Keratinocyte (primary cell): ENCODE measurements around the gene PDK2. TPM values are rescaled to one million over a fixed set of nuclear protein-coding genes. Genes with fewer than 3 reads are reported as not detected.

Experiments
- DNase-seq: peaks from one replicate; pipeline ENCODE4 v3.0.0-alpha.2; 2011; ENCODE audit warnings: low read depth, missing footprints, low spot score
- FAIRE-seq: peaks from 2 replicates; lab custom pipeline; 2011; peaks lifted over from hg19 to GRCh38; lab: Jason Lieb, UNC
- H2AFZ ChIP-seq: 2 replicates; pipeline ENCODE4 v1.6.0; 2012; ENCODE audit warnings: low read length, control low read depth, inconsistent platforms; ENCODE audit not compliant: control insufficient read depth
- H3K27ac ChIP-seq: 2 replicates; pipeline ENCODE4 v1.5.1; 2011; ENCODE audit warnings: low read length; ENCODE audit not compliant: control insufficient read depth, insufficient read depth
- H3K27me3 ChIP-seq: 3 replicates; pipeline ENCODE4 v1.6.0; 2011; ENCODE audit warnings: low read length; ENCODE audit not compliant: control insufficient read depth, insufficient read depth; ENCODE audit errors: extremely low read depth
- H3K36me3 ChIP-seq, 2 experiments: 2 replicates in 1 of 2; 3 replicates in 1 of 2; pipeline ENCODE4 v1.5.1; 2011; ENCODE audit warnings: low read length in 2 of 2, mild to moderate bottlenecking in 1 of 2; ENCODE audit not compliant: control insufficient read depth in 2 of 2, insufficient read depth in 2 of 2; ENCODE audit errors: extremely low read depth in 1 of 2
- H3K4me1 ChIP-seq: 3 replicates; pipeline ENCODE4 v1.5.1; 2011; ENCODE audit warnings: low read length; ENCODE audit not compliant: control insufficient read depth, insufficient read depth; ENCODE audit errors: extremely low read depth
- H3K4me2 ChIP-seq: 3 replicates; pipeline ENCODE4 v1.6.0; 2011; ENCODE audit warnings: low read depth, low read length; ENCODE audit not compliant: control insufficient read depth, insufficient read depth; ENCODE audit errors: extremely low read depth
- H3K4me3 ChIP-seq, 3 experiments: fragments of 200-600 bp in 1 of 3; sonication (generic) in 1 of 3; 2 replicates in 2 of 3; 3 replicates in 1 of 3; pipeline ENCODE4 v1.5.1; 2011 to 2016; ENCODE audit warnings: low read length in 3 of 3, mild to moderate bottlenecking in 3 of 3, control low read depth in 2 of 3, inconsistent platforms in 1 of 3, low read depth in 1 of 3, mixed read lengths in 1 of 3, mixed run types in 1 of 3, moderate library complexity in 1 of 3; ENCODE audit not compliant: control insufficient read depth in 2 of 3, insufficient read depth in 2 of 3; ENCODE audit errors: extremely low read depth in 1 of 3
- H3K79me2 ChIP-seq: 2 replicates; pipeline ENCODE4 v1.6.0; 2012; ENCODE audit warnings: low read length; ENCODE audit not compliant: control insufficient read depth, insufficient read depth
- H3K9ac ChIP-seq: 3 replicates; pipeline ENCODE4 v1.6.0; 2011; ENCODE audit warnings: low read length; ENCODE audit not compliant: control insufficient read depth, insufficient read depth; ENCODE audit errors: extremely low read depth
- H3K9me1 ChIP-seq: 3 replicates; pipeline ENCODE4 v1.6.0; 2011; ENCODE audit warnings: low read length; ENCODE audit not compliant: control insufficient read depth, insufficient read depth; ENCODE audit errors: extremely low read depth
- H3K9me3 ChIP-seq: 2 replicates; pipeline ENCODE4 v1.5.1; 2012; ENCODE audit warnings: low read depth, low read length; ENCODE audit not compliant: control insufficient read depth
- H4K20me1 ChIP-seq: 3 replicates; pipeline ENCODE4 v1.6.0; 2011; ENCODE audit warnings: low read length; ENCODE audit not compliant: control insufficient read depth, insufficient read depth; ENCODE audit errors: extremely low read depth
- EZH2 ChIP-seq: IDR thresholded peaks from one replicate; pipeline ENCODE4 v1.6.1; 2012; ENCODE audit warnings: inconsistent platforms, mild to moderate bottlenecking, low read length, moderate library complexity
- dilution Hi-C: fragments of 300-500 bp; cut with MboI; formaldehyde crosslinking; loops from one replicate; pipeline ENCODE4 v1.7.0; 2020; ENCODE audit warnings: low sequenced_read_pairs; ENCODE audit not compliant: extremely low pct_ligation_motif_present
- polyA plus RNA-seq, 5 experiments: library from polyadenylated mRNA; depleted of rRNA in 3 of 5; stranded (reverse) in 3 of 5; stranded (forward) in 1 of 5; unstranded in 1 of 5; fragments of >200 nt; gene quantifications; 1 replicate in 1 of 5; 2 replicates in 3 of 5; 3 replicates in 1 of 5; pipeline versions ENCODE4 v1.2.1 to v1.2.3, GENCODE V29; 2011 to 2012; ENCODE audit warnings: missing spikeins in 2 of 5, low read depth in 1 of 5, low replicate concordance in 1 of 5
- TF ChIP-seq, protein P1 (sequence below), 3 experiments: IDR thresholded peaks in 1 of 3; conservative IDR thresholded peaks in 1 of 3; optimal IDR thresholded peaks in 1 of 3; 2 replicates in 2 of 3; 3 replicates in 1 of 3; pipeline versions ENCODE3 to v1.5.1; 2011; ENCODE audit warnings: low read length in 3 of 3, mild to moderate bottlenecking in 3 of 3, moderate library complexity in 2 of 3, control low read depth in 1 of 3, inconsistent platforms in 1 of 3; ENCODE audit not compliant: insufficient read depth in 2 of 3; ENCODE audit errors: extremely low read depth in 1 of 3

PDK2 gene
- polyA plus RNA-seq, 1 donor (not counting 4 experiments of a cell fraction or from before 2014, with no cell fraction given): 7.5 TPM

DNA sequence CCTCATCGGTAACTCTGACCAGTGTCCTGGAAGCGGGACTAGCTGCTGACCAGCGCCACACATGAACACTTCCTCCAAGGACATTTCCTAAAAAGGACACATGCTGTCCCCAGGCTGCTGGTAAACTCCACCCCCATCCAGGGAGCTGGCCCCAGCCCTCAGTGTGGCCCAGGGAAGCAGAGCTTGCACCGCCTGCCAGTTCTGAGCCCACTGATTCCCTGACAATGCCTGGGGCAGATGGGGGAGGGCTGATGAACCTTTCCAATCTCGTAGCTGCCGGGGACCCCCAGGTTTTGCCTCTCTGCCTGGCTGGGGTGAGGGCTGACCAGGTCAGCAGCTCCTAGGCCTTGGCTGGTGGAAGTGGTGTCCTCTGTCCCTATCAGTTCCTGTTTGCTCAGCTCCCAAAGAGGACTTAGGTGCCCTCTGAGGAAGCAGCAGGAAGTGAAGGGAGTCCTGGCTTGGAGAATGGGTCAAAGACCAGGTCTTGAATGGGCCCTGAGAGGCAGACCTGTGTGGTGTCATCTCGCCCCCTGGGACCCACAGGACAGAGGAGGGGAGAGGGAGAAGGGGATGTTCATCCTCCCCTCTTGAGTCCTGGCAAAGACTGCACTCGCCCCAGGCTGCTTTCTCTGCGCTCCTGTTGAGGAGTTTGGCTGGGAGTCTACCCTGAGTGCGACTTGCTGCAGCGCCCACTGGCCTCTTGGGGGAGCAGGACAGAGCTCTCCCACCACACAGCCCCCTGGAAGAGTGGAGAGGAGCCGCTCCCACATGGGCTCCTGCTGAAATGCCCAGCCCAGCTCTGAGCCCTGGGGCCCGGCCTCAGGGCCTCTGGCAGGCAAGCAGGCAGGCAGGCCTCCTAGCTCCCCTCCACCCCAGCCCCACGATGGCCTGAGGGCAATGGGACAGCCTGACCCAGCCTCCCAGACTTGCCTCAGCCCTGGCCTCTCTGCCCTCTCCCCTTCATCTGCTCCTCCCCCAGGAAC is 16.8 kb downstream of the PDK2 start:
- dilution Hi-C loops: no loop called here
- no peak for TF ChIP-seq EZH2
- TF ChIP-seq, protein P1, sequence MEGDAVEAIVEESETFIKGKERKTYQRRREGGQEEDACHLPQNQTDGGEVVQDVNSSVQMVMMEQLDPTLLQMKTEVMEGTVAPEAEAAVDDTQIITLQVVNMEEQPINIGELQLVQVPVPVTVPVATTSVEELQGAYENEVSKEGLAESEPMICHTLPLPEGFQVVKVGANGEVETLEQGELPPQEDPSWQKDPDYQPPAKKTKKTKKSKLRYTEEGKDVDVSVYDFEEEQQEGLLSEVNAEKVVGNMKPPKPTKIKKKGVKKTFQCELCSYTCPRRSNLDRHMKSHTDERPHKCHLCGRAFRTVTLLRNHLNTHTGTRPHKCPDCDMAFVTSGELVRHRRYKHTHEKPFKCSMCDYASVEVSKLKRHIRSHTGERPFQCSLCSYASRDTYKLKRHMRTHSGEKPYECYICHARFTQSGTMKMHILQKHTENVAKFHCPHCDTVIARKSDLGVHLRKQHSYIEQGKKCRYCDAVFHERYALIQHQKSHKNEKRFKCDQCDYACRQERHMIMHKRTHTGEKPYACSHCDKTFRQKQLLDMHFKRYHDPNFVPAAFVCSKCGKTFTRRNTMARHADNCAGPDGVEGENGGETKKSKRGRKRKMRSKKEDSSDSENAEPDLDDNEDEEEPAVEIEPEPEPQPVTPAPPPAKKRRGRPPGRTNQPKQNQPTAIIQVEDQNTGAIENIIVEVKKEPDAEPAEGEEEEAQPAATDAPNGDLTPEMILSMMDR (optimal IDR thresholded peaks at IDR 0.05 in 1 of 3, IDR thresholded peaks at IDR 0.05 in 1 of 3, conservative IDR thresholded peaks at IDR 0.05 in 1 of 3; ENCODE audit: extremely low read depth in 1 of 3, insufficient read depth in 2 of 3, low read length in 3 of 3): no peak
- no peak overlapping the region for H3K9ac ChIP-seq
- H3K36me3 ChIP-seq: no peaks in the 10 kb centered on the region
- no peak overlapping the region for H3K4me3 ChIP-seq
- H3K9me3 ChIP-seq: no peaks in the 10 kb centered on the region
- no peaks in the 10 kb centered on the region for H3K79me2 ChIP-seq
- no peaks in the 10 kb centered on the region for H3K27me3 ChIP-seq
- H4K20me1 ChIP-seq: no peaks in the 10 kb centered on the region
- H3K4me1 ChIP-seq: peaks cover 30% of the 10 kb centered on the region
- H3K4me2 ChIP-seq: no peak overlapping the region
- H2AFZ ChIP-seq: no peak overlapping the region
- no peak for DNase-seq
- no peak for FAIRE-seq
- no peak overlapping the region for H3K27ac ChIP-seq
- H3K9me1 ChIP-seq: no peaks in the 10 kb centered on the region

DNA sequence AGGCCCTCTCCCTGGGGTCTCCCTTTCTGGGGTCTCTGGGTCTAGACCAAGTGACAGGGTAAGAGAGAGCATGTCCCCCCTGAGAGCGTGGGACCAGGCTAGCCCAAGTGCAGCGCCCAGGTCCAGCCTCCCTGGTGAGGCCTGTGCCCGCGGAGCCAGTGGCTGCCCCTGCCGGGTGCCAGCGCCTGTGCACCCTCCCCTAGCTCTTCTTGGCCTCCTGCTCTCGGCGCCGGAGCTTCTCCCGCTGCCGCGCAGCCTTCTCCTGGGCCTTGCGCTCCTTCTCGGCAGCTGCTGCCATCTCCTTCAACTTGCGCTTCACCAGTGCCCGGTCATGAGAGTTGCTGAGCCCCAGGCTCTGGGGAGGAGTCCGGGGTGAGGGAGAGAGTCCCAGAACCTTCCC is 17.5 kb downstream of the PDK2 start:
- peaks cover 25% of the 10 kb centered on the region for H3K4me1 ChIP-seq
- H3K9ac ChIP-seq: no peak overlapping the region
- FAIRE-seq (no peak), DNase-seq (no peak)
- no peaks in the 10 kb centered on the region for H3K79me2 ChIP-seq
- no peak overlapping the region for H3K27ac ChIP-seq
- H2AFZ ChIP-seq: peak overlapping the region; percentile 57
- no peaks in the 10 kb centered on the region for H4K20me1 ChIP-seq
- H3K9me3 ChIP-seq: no peaks in the 10 kb centered on the region
- H3K36me3 ChIP-seq: no peaks in the 10 kb centered on the region
- no peaks in the 10 kb centered on the region for H3K9me1 ChIP-seq
- dilution Hi-C loops: no loop called here
- H3K4me3 ChIP-seq: no peak overlapping the region
- H3K4me2 ChIP-seq: peak overlapping the region; percentile 31
- TF ChIP-seq, protein P1 (optimal IDR thresholded peaks at IDR 0.05 in 1 of 3, IDR thresholded peaks at IDR 0.05 in 1 of 3, conservative IDR thresholded peaks at IDR 0.05 in 1 of 3; ENCODE audit: extremely low read depth in 1 of 3, insufficient read depth in 2 of 3, low read length in 3 of 3): peak in 2 of 3 experiments; percentile 13 to 50
- no peak for TF ChIP-seq EZH2
- H3K27me3 ChIP-seq: peaks cover 4% of the 10 kb centered on the region
